ENCODE data around the gene SHF.
A peak's percentile ranks its signal among the peaks of the same experiment; 100 is the strongest.

SHF gene

GRCh38 chr15:45200001-45200798, 12.4 kb upstream of the SHF start:
- DNase-seq (ENCODE audit: low read depth in 2 of 2, low spot score in 1 of 2), result peak; percentile 94 to 98

GRCh38 chr15:45199136-45199810, 11.5 kb upstream of the SHF start:
- no peak for DNase-seq (ENCODE audit: low read depth in 2 of 2, low spot score in 1 of 2)

- DNase-seq (ENCODE audit: low read depth in 2 of 2, low spot score in 1 of 2), result peak; percentile 86 to 93
Observed at GRCh38 chr15:45198337-45199135, 10.8 kb upstream of the SHF start.

- DNase-seq (ENCODE audit: low read depth in 2 of 2, low spot score in 1 of 2), result no peak
Observed at GRCh38 chr15:45197512-45197911, 9.7 kb upstream of the SHF start.

- DNase-seq (ENCODE audit: low read depth in 2 of 2, low spot score in 1 of 2), result no peak
Observed at GRCh38 chr15:45187578-45187893, 230 bp downstream of the SHF start.

GRCh38 chr15:45186771-45187577, 792 bp downstream of the SHF start:
- no peak for DNase-seq (ENCODE audit: low read depth in 2 of 2, low spot score in 1 of 2)

GRCh38 chr15:45185903-45186770, 1.6 kb downstream of the SHF start:
- no peak for DNase-seq (ENCODE audit: low read depth in 2 of 2, low spot score in 1 of 2)

GRCh38 chr15:45185069-45185779, 2.5 kb downstream of the SHF start:
- DNase-seq (ENCODE audit: low read depth in 2 of 2, low spot score in 1 of 2), result no peak

- DNase-seq (ENCODE audit: low read depth in 2 of 2, low spot score in 1 of 2), result no peak
Observed at GRCh38 chr15:45184562-45185041, 3.2 kb downstream of the SHF start.

- no peak for DNase-seq (ENCODE audit: low read depth in 2 of 2, low spot score in 1 of 2)
Observed at GRCh38 chr15:45183511-45183910, 4.3 kb downstream of the SHF start.

GRCh38 chr15:45182996-45183395, 4.8 kb downstream of the SHF start:
- DNase-seq (ENCODE audit: low read depth in 2 of 2, low spot score in 1 of 2), result no peak

GRCh38 chr15:45181491-45182285, 6.1 kb downstream of the SHF start:
- no peak for DNase-seq (ENCODE audit: low read depth in 2 of 2, low spot score in 1 of 2)

- no peak for DNase-seq (ENCODE audit: low read depth in 2 of 2, low spot score in 1 of 2)
Observed at GRCh38 chr15:45180648-45181436, 6.9 kb downstream of the SHF start.

GRCh38 chr15:45180201-45180600, 7.6 kb downstream of the SHF start:
- DNase-seq (ENCODE audit: low read depth in 2 of 2, low spot score in 1 of 2), result no peak

- no peak for DNase-seq (ENCODE audit: low read depth in 2 of 2, low spot score in 1 of 2)
Observed at GRCh38 chr15:45179221-45179985, 8.4 kb downstream of the SHF start.

- DNase-seq (ENCODE audit: low read depth in 2 of 2, low spot score in 1 of 2), result no peak
Observed at GRCh38 chr15:45177285-45177684, 10.5 kb downstream of the SHF start.

- no peak for DNase-seq (ENCODE audit: low read depth in 2 of 2, low spot score in 1 of 2)
Observed at GRCh38 chr15:45174577-45174976, 13.2 kb downstream of the SHF start.

All from stimulated activated CD8-positive, alpha-beta memory T cell treated with anti-CD3 and anti-CD28 coated beads, Interleukin-4, amount 100 ng/mL, for 4 hours (primary cell).